PC-3 (cell line): ENCODE data around the gene JAKMIP1. TPM values are rescaled to one million over a fixed set of nuclear protein-coding genes. Genes with fewer than 3 reads are reported as not detected.

Source experiments
- ATAC-seq: fragments of 200-7000 bp; cut with Tn5 transposase; 2 replicates; pipeline ENCODE4 v1.9.1; 2020; ENCODE audit warnings: mild to moderate bottlenecking, moderate library complexity
- BruUV-seq: library from RNA; stranded (reverse); fragments of 400-500 nt; replicated peaks from 2 replicates; lab custom pipeline; 2021; lab: Mats Ljungman, UMichigan
- CTCF ChIA-PET: fragments of 300-600 bp; sonication (Branson Sonifier 250); formaldehyde crosslinking; loops from one replicate; lab custom pipeline; 2022; ENCODE audit warnings: antibody characterized with exemption; lab: Charles Lee
- POLR2A ChIA-PET: fragments of 300-600 bp; sonication (Branson Sonifier 250); formaldehyde crosslinking; loops from one replicate; lab custom pipeline; 2022; ENCODE audit warnings: antibody characterized with exemption; ENCODE audit not compliant: unreplicated experiment; lab: Charles Lee
- DNase-seq: peaks from one replicate; pipeline ENCODE4 v3.0.0-alpha.2; 2015
- H2AFZ ChIP-seq: fragments of 300-600 bp; sonication (generic); 2 replicates; pipeline ENCODE4 v1.6.0; 2016; ENCODE audit warnings: antibody characterized with exemption, low read length
- H3F3A ChIP-seq: fragments of 300-600 bp; sonication (generic); one replicate; pipeline ENCODE4 v1.6.0; 2017; ENCODE audit warnings: antibody characterized with exemption, low read length, control low read depth, mild to moderate bottlenecking; ENCODE audit not compliant: unreplicated experiment
- H3K27ac ChIP-seq: fragments of 300-600 bp; sonication (generic); 2 replicates; pipeline ENCODE4 v1.5.1; 2016; ENCODE audit warnings: mild to moderate bottlenecking, low read length
- H3K27me3 ChIP-seq: fragments of 300-600 bp; sonication (generic); 2 replicates; pipeline ENCODE4 v1.6.1; 2016; ENCODE audit warnings: low read length, mixed read lengths
- H3K36me3 ChIP-seq: fragments of 300-600 bp; sonication (generic); 2 replicates; pipeline ENCODE4 v1.6.1; 2016; ENCODE audit warnings: low read depth, mixed run types, low read length, mixed read lengths
- H3K4me1 ChIP-seq: fragments of 300-600 bp; sonication (generic); 2 replicates; pipeline ENCODE4 v1.5.1; 2016; ENCODE audit warnings: low read length; ENCODE audit not compliant: insufficient read depth
- H3K4me2 ChIP-seq: fragments of 300-600 bp; sonication (generic); 2 replicates; pipeline ENCODE4 v1.6.0; 2016; ENCODE audit warnings: low read length
- H3K4me3 ChIP-seq: fragments of 300-600 bp; sonication (generic); 2 replicates; pipeline ENCODE4 v1.5.1; 2016; ENCODE audit warnings: mild to moderate bottlenecking, low read length, mixed read lengths
- H3K79me2 ChIP-seq: fragments of 300-600 bp; sonication (generic); 2 replicates; pipeline ENCODE4 v1.6.1; 2017; ENCODE audit warnings: low read length, mixed read lengths
- H3K9ac ChIP-seq: fragments of 300-600 bp; sonication (generic); 2 replicates; pipeline ENCODE4 v1.6.0; 2016; ENCODE audit warnings: mild to moderate bottlenecking, low read length
- H3K9me2 ChIP-seq: fragments of 300-600 bp; sonication (generic); replicated peaks from 2 replicates; pipeline ENCODE4 v1.6.1; 2016; ENCODE audit warnings: mixed run types, low read length, mixed read lengths
- H3K9me3 ChIP-seq: fragments of 300-600 bp; sonication (generic); 2 replicates; pipeline ENCODE4 v1.6.1; 2016; ENCODE audit warnings: low read length, mixed read lengths
- H4K20me1 ChIP-seq: fragments of 300-600 bp; sonication (generic); 2 replicates; pipeline ENCODE4 v1.6.1; 2016; ENCODE audit warnings: low read length, mixed read lengths
- EZH2 ChIP-seq: fragments of 300-600 bp; sonication (generic); IDR thresholded peaks from one replicate; pipeline ENCODE4 v1.6.1; 2017; ENCODE audit warnings: antibody characterized with exemption, mild to moderate bottlenecking, low read length; ENCODE audit not compliant: unreplicated experiment
- EZH2phosphoT487 ChIP-seq: fragments of 300-600 bp; sonication (generic); IDR thresholded peaks from 2 replicates; pipeline ENCODE4 v1.6.1; 2018; ENCODE audit warnings: mild to moderate bottlenecking, antibody characterized with exemption, low read length, borderline replicate concordance
- intact Hi-C: fragments of 100-400 bp; cut with micrococcal nuclease; formaldehyde crosslinking; loops from 2 replicates; pipeline ENCODE4 v1.9.0; 2023
- total RNA-seq: library from RNA; depleted of rRNA; stranded (reverse); fragments of >200 nt; gene quantifications from 2 replicates; pipeline ENCODE4 v1.2.3, GENCODE V29; 2014
- TF ChIP-seq, protein P1 (sequence below): fragments of 300-600 bp; sonication (generic); conservative IDR thresholded peaks from 2 replicates; pipeline ENCODE4 v1.5.1; 2017; ENCODE audit warnings: antibody characterized with exemption, low read depth, mild to moderate bottlenecking, low read length

JAKMIP1 gene
- total RNA-seq, 1 experiment from 2014 or later: 0.04 TPM

GRCh38 chr4:6208416-6208815, 8.1 kb upstream of the JAKMIP1 start:
- ChIA-PET POLR2A (no interaction called here), CTCF (no interaction called here)
- no peak for ATAC-seq
- TF ChIP-seq EZH2: no peak
- TF ChIP-seq EZH2phosphoT487: no peak
- TF ChIP-seq, protein P1, sequence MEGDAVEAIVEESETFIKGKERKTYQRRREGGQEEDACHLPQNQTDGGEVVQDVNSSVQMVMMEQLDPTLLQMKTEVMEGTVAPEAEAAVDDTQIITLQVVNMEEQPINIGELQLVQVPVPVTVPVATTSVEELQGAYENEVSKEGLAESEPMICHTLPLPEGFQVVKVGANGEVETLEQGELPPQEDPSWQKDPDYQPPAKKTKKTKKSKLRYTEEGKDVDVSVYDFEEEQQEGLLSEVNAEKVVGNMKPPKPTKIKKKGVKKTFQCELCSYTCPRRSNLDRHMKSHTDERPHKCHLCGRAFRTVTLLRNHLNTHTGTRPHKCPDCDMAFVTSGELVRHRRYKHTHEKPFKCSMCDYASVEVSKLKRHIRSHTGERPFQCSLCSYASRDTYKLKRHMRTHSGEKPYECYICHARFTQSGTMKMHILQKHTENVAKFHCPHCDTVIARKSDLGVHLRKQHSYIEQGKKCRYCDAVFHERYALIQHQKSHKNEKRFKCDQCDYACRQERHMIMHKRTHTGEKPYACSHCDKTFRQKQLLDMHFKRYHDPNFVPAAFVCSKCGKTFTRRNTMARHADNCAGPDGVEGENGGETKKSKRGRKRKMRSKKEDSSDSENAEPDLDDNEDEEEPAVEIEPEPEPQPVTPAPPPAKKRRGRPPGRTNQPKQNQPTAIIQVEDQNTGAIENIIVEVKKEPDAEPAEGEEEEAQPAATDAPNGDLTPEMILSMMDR: no peak
- no TSS peak for BruUV-seq
- Histone ChIP-seq H3K9me2 (no peaks in the 10 kb centered on the region), H2AFZ (no peak overlapping the region), H3K36me3 (no peaks in the 10 kb centered on the region), H3K4me1 (no peaks in the 10 kb centered on the region), H3K9me3 (no peaks in the 10 kb centered on the region), H3K27me3 (peaks cover 2% of the 10 kb centered on the region; the same call in 1 of the 2 replicates), H3K9ac (no peak overlapping the region), H3K4me2 (no peak overlapping the region), H3K4me3 (no peak overlapping the region), H3F3A (no peaks in the 10 kb centered on the region), H4K20me1 (no peaks in the 10 kb centered on the region), H3K79me2 (no peaks in the 10 kb centered on the region), H3K27ac (no peak overlapping the region)
- intact Hi-C loops: no loop called here
- DNase-seq: no peak

- ChIA-PET CTCF (no interaction called here), POLR2A (no interaction called here)
- Histone ChIP-seq H4K20me1 (no peaks in the 10 kb centered on the region), H3K36me3 (no peaks in the 10 kb centered on the region), H3K4me1 (no peaks in the 10 kb centered on the region), H3K9me2 (no peaks in the 10 kb centered on the region), H3K79me2 (no peaks in the 10 kb centered on the region), H3F3A (no peaks in the 10 kb centered on the region), H2AFZ (no peak overlapping the region), H3K4me2 (no peak overlapping the region), H3K9ac (no peak overlapping the region), H3K9me3 (no peaks in the 10 kb centered on the region), H3K27me3 (peaks cover 2% of the 10 kb centered on the region; the same call in 1 of the 2 replicates), H3K27ac (no peak overlapping the region), H3K4me3 (no peak overlapping the region)
- DNase-seq (no peak), ATAC-seq (no peak)
- no peak for TF ChIP-seq EZH2phosphoT487
- TF ChIP-seq EZH2: no peak
- TF ChIP-seq, protein P1: no peak
- intact Hi-C loops: no loop called here
- BruUV-seq: no TSS peak
These were observed 7.3 kb upstream of the JAKMIP1 start for GRCh38 chr4:6207602-6208001.

DNA sequence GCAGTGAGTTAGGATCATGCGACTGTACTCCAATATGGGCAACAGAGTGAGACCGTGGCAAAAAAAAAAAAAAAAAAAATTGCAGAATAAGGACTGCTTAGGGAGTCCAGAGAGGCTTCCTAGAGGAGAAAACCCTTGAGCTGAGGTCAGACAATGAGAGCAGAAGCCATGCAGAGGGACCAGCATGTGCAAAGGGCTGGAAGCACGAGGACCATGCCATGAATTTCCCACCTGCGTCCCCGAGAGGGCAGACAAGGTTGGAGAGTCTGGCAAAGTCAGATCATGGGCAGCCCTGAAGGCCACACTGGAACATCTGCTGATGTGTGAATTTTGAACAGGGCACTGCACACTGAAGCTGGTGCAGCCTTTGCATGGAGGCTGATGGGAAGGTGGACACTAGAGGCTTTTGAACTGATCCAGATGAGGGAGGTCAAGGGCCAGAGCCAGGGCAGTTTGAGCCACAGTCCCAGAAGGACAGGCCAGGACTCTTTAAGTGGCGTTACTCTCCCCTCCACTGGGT, 6.5 kb upstream of the JAKMIP1 start:
- POLR2A ChIA-PET: no interaction called here
- Histone ChIP-seq H3K36me3 (no peaks in the 10 kb centered on the region), H3K9me2 (no peaks in the 10 kb centered on the region), H3K4me2 (no peak overlapping the region), H2AFZ (no peak overlapping the region), H3K9me3 (no peaks in the 10 kb centered on the region), H3K9ac (no peak overlapping the region), H3F3A (no peaks in the 10 kb centered on the region), H3K27me3 (peaks cover 2% of the 10 kb centered on the region; the same call in 1 of the 2 replicates), H3K4me1 (no peaks in the 10 kb centered on the region), H3K79me2 (no peaks in the 10 kb centered on the region), H4K20me1 (no peaks in the 10 kb centered on the region), H3K27ac (no peak overlapping the region), H3K4me3 (no peak overlapping the region)
- no peak for ATAC-seq
- TF ChIP-seq EZH2: no peak
- TF ChIP-seq, protein P1: no peak
- TF ChIP-seq EZH2phosphoT487: no peak
- no TSS peak for BruUV-seq
- intact Hi-C loops: no loop called here
- CTCF ChIA-PET: no interaction called here
- DNase-seq: no peak
